Cardiac fibroblast (primary cell): ENCODE data around the gene TALDO1.

ENCODE experiments used
- DNase-seq, 2 donors: peaks; one replicate each; pipeline versions ENCODE4 v3.0.0 to v3.0.0-alpha.2; 2010; ENCODE audit warnings: low read depth in 2 of 2
- H3K4me3 ChIP-seq, 2 donors: replicated peaks in 1 of 2; 1 replicate in 1 of 2; 2 replicates in 1 of 2; pipeline ENCODE4 v1.5.1; 2011; ENCODE audit warnings: low read depth in 2 of 2, low read length in 2 of 2, mild to moderate bottlenecking in 2 of 2, moderate library complexity in 1 of 2
- CTCF ChIP-seq: IDR thresholded peaks from one replicate; pipeline ENCODE4 v1.5.1; 2011; ENCODE audit warnings: low read depth, mild to moderate bottlenecking, low read length, inconsistent platforms

Gene TALDO1

GRCh38 chr11:747158-748006 is at the start of gene TALDO1:
Gene TALDO1, plus strand, starts transcription at chr11:747464. Its CDS starts 18 bp downstream, at chr11:747482.
- DNase-seq, result peak; percentile 79 to 85
- TF ChIP-seq CTCF, result no peak
- peak within 1 kb of the TSS; percentile 61 to 81 for H3K4me3 ChIP-seq

- no peak overlapping the region for H3K4me3 ChIP-seq
- TF ChIP-seq CTCF, result no peak
- peak in 1 of 2 donors; percentile 62 for DNase-seq
Observed at GRCh38 chr11:697811-698311, 49.4 kb upstream of the TALDO1 start.

- H3K4me3 ChIP-seq, result no peak overlapping the region
- no peak for DNase-seq
- no peak for TF ChIP-seq CTCF
Observed at GRCh38 chr11:698493-699115, 48.7 kb upstream of the TALDO1 start.

GRCh38 chr11:699116-699508 is 48.2 kb upstream of the TALDO1 start:
- H3K4me3 ChIP-seq, result no peak overlapping the region
- TF ChIP-seq CTCF, result no peak
- no peak for DNase-seq

GRCh38 chr11:699753-700152 is 47.5 kb upstream of the TALDO1 start:
- no peak for DNase-seq
- no peak for TF ChIP-seq CTCF
- H3K4me3 ChIP-seq, result no peak overlapping the region

- DNase-seq, result no peak
- no peak overlapping the region for H3K4me3 ChIP-seq
- no peak for TF ChIP-seq CTCF
Observed at GRCh38 chr11:701741-702461, 45.4 kb upstream of the TALDO1 start.
